Activated T-cell treated with anti-CD3 and anti-CD28 coated beads, Interleukin-2, amount 50 U/mL, for 1 hour (primary cell): ENCODE measurements around the gene KLHL8.
"Not testable (repeated sequence)": the region's sequence is repeated elsewhere in the genome, so short reads cannot be mapped to it uniquely, and the experiment has no call there.

ENCODE experiments used
- DNase-seq: peaks from one replicate; pipeline ENCODE4 v3.0.0-alpha.2; 2020

Gene KLHL8

GRCh38 chr4:87166296-87166854 is 54.0 kb downstream of the KLHL8 start:
- no peak for DNase-seq

DNA sequence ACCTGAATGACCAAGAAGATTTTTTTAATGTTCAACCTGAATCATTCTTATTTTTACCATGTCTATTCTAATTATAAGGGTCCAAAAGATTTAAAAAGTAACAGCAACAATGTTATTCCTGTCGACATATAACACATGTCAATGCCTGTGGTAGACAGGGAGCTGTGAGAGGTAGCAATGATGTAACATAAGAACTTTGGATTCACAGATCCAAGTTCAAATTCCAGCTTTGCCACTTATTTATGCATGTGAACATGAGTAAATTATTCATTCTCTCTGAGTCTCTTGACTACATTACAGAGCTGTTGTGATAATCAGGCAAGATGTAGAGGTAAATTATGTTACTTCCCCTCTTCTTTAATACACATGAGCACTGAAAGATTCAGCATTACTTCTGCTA is 54.5 kb downstream of the KLHL8 start:
- DNase-seq = no peak

DNA sequence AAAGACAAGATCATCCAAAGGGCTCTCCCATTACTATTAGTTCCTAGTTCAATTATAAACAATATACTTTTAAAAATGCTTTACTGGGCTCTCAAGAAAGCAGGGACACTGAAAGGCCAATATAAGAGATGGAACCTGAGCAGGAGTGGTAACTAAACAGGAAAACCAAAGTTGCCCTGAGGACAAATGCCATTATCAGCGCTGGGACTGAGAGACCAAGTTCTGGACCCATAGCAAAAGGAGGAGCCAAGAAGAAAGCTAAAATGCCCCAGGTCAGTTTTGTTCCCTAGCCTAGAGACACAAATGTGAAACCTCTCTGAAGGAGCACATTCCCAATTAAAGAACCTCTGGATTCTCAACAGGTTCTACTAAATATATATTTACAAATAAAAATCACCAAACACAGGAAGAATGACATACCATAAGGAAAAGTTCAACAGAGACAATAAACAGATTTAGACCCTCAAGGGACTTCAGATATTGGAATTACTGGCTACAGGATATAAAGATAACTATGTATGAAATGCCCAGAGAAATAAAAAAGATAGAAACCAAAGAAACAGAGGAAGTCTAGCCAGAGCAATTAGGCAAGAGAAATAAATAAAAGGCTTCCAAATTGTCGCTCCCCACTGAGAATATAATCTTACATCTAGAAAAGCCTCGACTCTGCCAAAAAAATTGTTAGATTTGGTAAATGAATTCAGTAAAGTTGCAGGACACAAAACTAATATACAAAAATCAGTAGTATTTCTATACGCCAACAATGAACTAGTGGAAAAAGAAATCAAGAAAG is 67.1 kb downstream of the KLHL8 start:
- DNase-seq = no peak

DNA sequence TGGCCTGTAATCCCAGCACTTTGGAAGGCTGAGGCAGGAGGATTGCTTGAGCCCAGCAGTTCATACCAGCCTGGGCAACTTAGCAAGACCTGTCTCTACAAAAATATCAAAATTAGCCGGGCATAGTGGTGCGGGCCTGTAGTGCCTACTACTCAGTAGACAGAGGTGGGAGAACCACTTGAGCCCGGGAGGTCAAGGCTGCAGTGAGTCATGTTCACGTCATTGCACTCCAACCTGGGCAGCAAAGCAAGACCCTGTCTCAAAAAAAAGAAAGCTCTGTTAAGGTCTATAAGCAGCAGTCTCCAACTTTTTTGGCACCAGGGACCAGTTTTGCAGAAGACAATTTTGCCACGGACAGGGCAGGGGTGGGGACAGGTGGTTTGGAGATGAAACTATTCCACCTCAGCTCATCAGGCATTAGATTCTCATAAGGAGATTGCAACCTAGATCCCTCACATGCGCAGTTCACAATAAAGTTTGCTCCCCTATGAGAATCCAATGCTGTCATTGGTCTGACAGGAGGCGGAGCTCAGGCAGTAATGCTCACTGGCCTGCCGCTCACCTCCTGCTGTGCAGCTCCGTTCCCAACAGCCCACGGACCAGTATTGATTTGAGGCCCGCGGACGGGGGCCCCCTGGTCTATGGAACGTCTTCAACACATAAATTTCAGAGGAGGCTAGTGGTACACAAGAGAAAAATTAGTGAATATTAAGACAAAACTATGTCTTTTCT is 67.9 kb downstream of the KLHL8 start:
- no peak for DNase-seq

DNA sequence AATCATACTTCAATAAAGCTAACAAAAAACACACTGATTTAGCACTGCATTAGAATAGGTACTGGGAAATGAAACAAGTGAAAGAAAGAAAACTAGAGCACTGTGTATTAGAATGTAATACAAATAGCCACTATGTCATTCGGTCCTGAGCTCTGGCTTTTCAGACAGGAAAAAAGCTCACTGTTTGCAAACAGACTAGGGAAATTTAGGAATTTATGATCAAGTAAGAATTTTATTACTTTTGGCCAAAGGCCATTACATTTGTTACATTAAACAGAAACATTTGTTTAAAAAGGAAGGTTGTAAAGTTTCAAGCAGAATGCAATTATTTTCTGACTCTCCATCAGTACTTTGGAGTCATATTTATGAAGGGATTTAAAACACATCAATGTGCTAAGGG is 68.7 kb downstream of the KLHL8 start:
- DNase-seq = no peak

- no peak for DNase-seq
Observed at GRCh38 chr4:87150498-87151261, 69.7 kb downstream of the KLHL8 start.

DNA sequence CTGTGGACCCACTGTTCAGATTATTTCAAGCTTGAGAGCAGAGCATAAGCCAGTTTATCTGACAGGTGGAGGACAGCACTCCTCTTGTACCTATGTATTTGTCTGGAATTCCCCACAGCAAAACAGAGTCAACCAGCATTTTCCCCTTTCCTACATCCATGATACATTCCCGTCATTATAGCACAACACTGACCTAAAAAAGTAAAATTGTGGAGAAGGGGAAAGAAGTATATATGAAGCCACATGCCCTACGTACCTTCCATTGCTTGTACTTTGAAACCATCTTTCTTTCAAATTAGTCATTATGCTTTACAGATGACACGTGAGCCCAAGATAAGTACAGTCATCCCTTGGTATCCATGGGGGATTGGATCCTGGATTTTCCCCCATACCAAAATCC is 73.3 kb downstream of the KLHL8 start:
- no peak for DNase-seq

- not testable (repeated sequence) for DNase-seq
Observed at GRCh38 chr4:87145934-87146333, 74.5 kb downstream of the KLHL8 start.

DNA sequence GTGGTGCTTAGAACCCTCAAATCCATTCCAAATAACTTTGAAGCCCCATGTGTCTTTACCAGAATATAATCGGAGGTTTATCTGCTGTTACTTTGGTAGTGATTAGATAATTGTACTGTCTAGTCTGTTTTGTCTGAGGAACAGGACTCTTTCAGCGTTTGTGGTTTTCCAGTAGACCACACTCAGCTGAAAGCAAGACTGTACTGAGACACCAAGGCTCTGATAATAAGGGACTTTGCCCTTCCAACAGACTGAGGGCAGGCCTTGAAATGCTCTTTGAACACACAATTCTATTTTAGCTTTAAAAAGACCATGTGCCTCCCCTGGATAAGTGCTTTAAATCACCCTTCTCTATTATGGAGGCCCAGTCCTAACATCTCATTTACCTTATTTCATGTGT is 76.1 kb downstream of the KLHL8 start:
- DNase-seq = no peak

- no peak for DNase-seq
Observed at GRCh38 chr4:87141428-87141827, 79.0 kb downstream of the KLHL8 start.

GRCh38 chr4:87134122-87134521 is 86.3 kb downstream of the KLHL8 start:
- no peak for DNase-seq

- no peak for DNase-seq
Observed at GRCh38 chr4:87133183-87133582, 87.2 kb downstream of the KLHL8 start.

GRCh38 chr4:87132035-87132434 is 88.4 kb downstream of the KLHL8 start:
- DNase-seq = no peak

DNA sequence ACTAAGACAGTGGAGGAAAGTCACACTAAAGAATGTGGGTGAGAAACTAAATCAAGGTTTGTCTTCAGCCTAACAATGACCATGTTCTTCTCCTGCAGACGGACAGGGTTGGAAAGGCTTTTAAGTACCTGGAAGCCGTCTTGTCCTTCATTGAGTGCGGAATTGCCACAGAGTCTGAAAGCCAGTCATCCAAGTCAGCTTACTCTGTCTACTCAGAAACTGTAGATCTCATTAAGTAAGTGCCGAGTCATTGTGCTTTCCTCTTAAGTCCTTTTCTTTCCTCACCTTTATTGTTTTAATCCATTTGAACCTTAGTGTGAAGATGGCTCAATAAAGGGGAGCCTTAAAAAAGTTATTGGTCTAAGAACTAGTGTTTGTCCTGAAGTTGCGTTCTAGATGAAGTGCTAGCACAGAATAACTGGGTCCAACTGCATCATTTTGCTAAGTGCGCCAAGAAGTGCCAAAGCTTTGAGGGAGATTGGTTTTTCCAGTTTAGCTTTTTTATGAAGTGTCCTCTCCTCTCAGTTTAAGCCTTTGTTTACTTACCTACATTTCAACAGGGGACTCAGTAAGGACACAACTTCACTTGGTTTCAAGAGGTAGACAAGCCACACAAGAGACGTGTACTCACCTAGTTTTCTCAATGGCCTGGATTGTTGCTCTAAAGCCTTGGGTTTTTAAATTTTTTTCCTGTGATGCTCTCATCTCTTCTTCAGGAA is 89.3 kb downstream of the KLHL8 start:
- DNase-seq = no peak

DNA sequence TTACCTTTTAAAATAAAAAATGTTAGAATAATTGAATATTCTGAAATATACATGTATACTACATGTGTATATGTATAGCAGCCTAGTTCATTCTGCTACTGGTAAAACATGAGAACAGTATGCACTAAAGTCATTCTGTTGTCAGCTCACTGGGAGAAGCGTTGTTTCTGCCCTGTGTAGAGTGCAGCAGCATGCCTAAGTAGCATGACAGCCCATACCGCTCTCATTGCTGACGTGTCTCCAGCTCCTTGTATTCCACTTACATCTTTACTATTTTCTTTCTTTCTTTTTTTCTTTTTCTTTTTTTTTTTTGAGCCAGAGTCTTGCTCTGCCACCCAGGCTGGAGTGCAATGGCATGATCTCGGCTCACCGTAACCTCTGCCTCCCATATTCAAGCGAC is 90.7 kb downstream of the KLHL8 start:
- DNase-seq = no peak

DNA sequence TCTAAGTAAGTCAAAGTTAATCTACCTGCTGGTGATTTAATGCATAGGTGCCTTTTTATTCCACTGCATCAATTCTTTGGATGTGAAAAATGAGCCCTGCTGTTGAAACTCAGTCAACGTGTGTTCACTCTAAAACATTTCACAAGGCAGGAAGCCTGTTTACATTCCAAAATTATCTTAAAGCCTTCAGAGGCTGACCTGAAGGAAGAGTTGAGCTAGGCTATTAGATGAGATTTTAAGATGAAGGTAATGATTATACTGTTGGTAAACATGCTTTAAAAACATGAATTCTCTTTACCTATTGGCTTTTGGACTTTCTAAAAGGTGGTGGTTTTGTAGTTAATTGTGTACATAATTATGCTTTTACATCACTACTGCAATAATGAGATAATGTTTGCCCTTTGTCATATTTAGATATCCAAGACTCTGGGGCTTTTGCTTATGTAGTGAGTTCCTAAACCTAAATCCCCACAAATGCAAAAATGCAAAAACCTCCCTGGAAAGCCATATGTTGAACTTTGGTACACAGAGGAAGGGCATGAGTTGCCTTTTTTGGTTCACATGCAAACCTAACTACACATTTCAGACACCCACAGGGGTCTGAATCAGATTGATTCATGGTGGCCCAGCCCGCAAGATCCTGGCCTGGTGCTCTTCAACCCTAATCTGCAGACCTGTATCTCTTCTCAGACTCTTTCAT is 92.3 kb downstream of the KLHL8 start:
- DNase-seq = no peak

DNA sequence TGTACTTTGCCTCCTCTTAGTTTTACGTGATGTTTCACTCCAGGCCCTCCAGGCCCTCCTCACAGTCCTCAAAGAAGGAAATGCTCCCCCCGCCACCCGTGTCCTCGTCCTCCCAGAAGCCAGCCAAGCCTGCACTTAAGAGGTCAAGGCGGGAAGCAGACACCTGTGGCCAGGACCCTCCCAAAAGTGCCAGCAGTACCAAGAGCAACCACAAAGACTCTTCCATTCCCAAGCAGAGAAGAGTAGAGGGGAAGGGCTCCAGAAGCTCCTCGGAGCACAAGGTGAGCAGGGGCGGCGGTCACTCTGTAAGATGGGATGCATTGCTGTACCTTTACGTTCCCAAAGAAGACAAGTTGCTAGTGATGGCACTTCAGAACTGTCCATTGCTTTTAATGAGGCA is 94.4 kb downstream of the KLHL8 start:
- no peak for DNase-seq

- no peak for DNase-seq
Observed at GRCh38 chr4:87122252-87122651, 98.2 kb downstream of the KLHL8 start.

DNA sequence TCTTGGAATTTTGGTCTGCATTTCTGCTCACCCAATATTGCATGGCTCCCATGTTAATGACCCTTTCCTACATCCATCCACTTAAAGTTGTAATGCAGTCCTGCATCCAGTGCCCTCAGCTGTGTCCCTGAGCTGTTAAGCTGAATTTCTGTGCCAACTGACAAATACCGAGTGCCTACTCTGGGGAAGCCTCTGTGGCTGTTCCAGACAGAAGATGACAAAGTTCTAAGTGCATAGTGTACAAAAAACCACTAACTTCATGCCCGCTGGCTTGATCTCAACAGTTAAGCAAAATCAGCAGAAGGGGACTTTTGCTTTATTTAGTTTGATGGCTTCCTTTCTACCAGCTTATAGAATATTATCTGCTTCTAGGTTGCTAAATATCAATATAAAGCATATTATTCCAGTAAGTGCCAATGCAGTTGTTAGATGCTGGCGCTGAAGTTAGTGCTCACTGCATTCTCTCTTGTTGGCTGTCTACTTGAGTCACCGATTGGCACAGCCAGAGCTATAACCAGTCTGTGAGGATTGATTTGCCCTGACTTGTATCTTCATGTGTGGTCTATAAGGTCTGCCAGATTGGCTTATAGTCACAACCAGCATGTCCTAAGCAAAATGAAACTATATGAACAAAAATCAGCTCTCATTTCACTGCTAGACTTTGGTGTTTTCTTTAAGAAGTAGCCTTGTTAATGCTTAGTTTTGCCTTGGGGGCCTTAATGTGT is 98.9 kb downstream of the KLHL8 start:
- DNase-seq = no peak

DNA sequence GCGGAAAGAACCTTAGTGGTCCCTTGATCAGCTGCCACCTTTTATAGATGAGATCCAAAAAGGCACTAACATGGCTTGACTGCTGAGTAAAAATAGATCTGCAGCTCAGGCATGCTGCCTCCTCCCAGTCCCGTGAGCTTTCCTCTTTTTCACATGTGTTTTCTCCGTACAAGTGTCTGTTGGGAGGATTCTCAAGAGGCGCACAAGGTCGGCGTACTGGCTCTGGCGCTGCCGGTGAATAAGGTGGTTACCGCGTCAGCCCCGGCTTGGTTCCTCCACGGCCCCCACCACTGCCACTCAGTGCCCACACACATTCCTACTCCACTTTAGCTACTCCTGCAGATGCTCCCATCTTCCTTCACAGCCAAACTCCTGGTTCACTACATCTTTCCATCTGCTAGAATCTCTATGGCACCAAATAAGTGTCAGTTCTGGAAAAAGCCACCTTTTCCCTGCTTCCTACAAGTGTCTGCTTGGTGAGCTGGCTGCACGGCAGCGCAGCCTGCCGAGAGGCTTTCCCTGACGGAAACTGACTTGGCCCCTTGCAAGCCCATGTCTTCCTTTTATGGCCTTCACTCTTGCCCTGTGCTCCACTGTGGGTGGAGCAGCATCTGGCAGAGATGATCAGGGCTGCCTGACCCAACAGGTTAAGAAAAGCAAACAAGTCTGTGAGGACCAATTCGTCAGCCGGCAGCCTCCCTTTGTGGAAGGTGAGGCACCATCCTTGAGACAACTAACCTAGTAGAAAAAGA is 99.8 kb downstream of the KLHL8 start:
- DNase-seq = no peak

DNA sequence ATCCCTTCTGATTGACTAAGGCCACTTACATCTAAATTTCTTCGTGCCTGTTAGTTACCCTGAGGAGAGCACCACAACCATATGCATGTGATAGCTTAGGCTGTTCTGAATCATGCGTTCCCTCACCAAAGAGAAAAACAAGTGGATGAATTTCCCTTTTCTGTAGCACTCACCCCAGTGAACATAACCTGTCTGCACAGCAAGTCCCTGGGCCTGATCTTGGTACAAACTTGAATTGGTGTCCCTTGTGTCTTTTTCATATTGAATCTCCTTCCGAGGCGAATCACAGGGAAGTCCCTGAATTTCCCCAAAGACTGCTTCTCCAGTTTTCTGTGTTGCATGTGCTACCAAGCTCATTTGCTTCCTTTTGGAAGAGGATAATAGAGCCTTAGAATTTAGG is 100.4 kb downstream of the KLHL8 start:
- DNase-seq = no peak
